DMS79 (cell line): Measurements from ENCODE around the gene FAM174C.
"Not testable (repeated sequence)": the region's sequence is repeated elsewhere in the genome, so short reads cannot be mapped to it uniquely, and the experiment has no call there.

Experiments
- DNase-seq: peaks from one replicate; lab custom pipeline; 2025; lab: John Stamatoyannopoulos, UW

Gene FAM174C

DNA sequence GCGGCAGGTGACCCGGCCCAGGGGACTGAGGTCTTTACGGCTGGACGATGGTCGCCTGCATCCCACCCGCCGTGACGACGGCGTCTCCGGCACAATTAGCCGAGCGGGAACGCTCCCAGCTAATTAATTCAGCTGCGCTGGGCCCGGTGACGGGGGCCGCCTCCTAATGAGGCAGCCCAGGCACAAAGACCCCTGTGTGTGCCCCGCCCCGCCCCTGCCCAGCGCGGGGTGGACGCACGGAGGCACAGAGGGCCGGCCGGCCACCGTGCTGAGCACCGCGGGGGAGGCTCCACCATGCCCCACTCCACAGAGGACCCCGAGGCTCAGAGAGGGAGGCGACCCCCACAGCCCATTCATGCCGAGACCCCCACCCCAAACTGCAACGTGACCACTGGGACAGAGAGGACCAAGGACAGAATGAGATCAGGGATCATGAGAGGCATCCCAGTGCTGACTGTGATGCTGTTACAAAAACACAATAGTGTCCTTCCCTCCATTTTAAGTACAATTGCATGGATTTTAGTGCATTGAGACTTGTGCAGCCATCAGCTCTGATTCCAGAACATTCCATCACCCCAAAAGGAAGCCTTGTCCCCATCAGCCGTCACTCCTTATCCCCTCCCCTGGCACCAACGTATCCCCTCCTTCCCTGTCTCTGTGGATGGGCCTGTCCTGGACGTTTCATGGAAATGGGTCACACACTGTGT, 27.4 kb downstream of the FAM174C start:
- DNase-seq = no peak

DNA sequence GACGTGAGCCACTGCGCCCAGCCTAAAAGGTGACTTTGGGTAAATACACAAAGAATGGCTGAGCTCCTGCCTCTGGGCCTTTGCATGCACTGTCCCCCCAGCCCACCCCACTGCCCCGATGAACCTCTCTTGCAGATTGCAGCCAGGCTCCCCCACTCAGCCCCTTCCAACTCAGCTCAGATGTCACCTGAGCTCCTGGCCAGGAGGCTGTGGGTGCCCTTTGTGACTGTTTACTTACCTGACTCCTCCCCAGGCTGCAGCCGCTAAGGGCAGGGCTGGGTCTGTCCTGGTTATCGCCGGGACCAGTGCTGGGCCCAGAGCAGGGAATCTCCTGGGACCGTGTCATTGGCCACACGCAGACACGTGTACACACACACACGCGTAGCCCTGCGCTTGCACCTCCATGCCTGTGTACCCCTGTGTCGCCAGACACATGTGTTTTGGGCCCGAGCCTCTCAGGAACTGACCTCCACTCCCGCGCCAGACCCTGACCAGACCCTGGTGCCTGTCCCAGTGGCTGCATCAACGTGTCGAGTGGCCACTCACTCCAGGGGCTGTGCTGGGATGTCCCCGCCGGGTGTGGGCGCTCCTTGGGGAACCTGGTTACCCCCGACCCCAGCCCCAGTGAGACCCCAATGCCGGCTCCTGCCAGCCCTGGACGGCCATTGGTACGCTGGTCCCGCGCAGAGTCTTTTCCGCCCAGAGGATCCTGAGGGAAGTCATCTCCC, 29.0 kb downstream of the FAM174C start:
- no peak for DNase-seq

DNA sequence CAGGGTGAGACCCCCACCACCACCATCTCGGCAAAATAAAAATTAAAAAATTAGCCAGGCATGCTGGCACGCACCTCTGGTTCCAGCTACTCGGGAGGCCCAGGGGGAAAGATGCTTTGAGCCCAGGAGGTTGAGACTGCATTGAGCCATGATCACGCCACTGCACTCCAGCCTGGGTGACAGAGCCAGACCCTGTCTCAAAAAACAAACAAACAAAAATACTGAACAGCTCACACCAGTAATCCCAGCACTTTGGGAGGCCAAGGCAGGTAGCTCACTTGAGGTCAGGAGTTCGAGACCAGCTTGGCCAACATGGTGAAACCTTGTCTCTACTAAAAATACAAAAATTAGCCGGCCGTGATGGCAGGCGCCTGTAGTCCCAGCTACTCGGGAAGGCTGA, 30.0 kb downstream of the FAM174C start:
- DNase-seq = not testable (repeated sequence)

DNA sequence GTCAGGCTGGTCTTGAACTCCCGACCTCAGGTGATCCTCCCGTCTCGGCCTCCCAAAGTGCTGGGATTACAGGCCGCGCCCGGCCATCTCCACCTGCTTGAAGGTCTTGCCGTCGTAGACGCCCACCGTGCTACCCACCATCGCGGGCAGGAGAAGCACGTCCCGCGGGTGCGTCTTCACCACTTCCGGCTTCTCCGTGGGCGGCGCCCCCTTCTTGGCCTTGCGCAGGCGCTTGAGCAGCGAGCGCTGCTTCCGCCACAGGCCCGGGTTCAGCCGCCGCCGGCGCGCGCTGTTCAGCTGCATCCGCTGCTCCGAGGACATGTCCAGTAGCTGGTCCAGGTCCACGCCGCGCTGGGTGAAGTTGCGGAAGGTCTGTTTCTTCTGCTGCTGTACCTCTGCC, 32.0 kb downstream of the FAM174C start:
- DNase-seq = no peak

DNA sequence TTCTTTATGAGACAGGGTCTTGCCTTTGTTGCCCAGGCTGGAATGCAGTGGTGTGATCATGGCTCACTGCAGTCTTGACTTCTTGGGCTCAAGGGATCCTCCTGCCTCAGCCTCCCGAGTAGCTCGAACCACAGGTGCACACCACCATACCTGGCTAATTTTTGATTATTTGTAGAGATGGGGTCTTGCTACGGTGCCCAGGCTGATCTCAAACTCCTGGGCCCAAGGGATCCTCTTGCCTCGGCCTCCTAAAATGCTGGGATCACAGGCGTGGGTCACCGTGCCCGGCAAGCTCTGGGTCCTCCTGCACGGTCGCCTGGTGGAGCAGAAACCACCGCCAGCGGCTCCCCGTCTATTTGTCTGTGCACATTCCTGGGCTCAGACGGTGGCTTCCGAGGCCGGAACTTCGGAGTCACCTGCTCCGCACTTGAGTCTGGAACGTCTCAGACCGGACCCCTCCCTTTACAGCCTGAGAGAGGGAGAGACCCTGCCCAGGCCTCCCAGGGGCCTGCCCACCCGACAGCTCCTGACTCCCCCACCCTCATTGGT, 32.5 kb downstream of the FAM174C start:
- no peak for DNase-seq

DNA sequence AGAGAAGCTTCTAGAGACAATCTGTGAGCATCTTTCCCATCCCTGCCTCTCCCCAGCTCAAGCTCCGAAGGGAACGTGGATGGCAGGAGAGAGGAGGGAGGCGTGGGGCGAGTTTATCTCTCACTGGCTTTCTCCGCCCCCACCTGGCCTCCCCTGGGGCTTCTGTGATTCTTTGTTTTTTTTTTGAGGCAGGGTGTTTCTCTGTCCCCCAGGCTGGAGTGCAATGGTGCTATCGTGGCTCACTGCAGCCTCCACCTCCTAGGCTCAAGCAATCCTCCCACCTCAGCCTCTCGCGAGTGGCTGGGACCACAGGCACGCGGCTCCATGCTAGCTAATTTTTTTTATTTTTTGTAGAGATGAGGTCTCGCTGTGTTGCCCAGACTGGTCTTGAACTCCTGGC, 33.4 kb downstream of the FAM174C start:
- no peak for DNase-seq

DNA sequence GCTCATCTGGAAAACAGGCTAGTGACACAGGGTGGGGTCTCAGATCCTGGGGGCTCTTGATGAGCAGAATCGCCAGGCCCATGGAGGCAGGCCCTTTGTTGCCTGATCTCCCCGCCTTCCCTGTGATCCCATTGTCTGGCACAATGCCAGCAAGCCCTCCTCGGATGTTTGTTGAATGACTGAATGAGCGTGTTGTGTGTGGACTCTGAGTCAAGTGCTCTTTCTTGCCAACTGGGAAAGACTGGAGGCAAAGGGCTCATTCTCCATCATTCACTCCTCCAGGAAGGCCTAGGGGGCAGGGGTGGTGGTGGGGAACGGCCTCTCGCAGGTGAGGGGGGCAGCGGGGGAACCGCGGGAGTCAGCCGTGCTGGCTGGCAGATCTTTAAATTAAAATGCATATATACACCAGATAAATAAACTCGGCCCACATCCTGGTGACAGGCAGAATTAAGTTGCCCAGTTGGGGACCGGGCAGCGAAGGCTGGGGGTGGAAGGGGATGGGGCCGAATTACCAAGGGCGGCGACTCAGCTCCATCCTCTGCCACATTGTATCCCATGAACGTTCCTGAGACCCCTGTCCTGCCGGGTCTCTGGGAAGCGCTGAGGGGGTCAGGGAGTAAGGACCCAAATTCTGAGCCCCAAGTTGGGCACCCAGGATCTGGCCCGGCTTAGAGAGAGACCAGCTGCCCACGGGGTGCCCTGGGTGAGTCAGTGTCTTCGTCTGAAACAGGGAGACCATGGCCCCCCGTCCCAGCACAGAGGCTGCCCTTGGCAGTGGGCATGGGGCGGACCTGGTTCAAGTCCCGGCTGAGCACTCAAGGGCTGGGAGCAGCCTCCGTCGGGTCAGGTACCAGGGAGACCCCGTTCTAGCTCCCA, 34.9 kb downstream of the FAM174C start:
- DNase-seq = no peak

DNA sequence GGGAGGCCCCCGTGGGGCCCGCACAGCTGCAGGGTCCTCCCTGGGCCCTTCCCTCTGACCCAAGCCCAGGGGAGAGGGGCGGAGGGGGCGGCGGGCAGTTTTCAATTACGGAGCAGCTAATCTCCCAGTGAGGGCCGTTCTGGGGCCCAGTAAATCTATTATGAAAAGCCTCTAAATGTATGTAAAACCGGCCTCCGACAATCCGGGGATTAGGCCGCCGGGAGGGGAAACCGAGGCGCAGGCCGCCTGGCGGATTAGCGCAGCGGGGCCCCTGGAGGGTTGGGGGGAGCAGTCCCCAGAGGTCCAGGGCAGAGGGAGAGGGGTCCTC, 35.5 kb downstream of the FAM174C start:
- no peak for DNase-seq

DNA sequence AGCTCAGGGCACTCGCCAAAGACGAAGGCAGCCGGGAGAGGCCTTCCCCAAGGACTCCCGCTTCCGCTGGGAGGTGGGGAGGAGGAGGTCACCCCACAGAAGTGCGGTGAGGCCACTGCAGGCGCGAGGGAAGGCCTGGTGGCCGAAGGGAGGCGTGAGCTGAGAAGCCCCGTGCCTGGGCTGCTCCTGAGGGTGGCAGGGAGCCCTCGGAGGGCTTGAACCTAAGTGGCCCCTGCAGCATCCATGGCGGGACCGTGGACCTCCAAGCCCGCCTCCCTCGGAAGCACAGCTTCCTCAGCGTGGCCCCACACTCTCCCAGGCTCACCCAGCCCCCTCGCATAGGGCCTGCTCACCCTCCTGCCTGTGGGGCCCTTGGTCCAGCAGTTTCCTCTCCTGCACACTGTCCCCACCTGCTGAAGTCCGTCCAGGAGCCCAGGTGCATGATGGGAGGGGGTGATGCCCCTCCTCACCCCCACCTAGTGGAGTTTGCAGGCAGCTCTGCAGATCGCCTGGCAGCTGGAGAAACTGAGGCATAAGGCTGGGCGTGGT, 36.3 kb downstream of the FAM174C start:
- no peak for DNase-seq

DNA sequence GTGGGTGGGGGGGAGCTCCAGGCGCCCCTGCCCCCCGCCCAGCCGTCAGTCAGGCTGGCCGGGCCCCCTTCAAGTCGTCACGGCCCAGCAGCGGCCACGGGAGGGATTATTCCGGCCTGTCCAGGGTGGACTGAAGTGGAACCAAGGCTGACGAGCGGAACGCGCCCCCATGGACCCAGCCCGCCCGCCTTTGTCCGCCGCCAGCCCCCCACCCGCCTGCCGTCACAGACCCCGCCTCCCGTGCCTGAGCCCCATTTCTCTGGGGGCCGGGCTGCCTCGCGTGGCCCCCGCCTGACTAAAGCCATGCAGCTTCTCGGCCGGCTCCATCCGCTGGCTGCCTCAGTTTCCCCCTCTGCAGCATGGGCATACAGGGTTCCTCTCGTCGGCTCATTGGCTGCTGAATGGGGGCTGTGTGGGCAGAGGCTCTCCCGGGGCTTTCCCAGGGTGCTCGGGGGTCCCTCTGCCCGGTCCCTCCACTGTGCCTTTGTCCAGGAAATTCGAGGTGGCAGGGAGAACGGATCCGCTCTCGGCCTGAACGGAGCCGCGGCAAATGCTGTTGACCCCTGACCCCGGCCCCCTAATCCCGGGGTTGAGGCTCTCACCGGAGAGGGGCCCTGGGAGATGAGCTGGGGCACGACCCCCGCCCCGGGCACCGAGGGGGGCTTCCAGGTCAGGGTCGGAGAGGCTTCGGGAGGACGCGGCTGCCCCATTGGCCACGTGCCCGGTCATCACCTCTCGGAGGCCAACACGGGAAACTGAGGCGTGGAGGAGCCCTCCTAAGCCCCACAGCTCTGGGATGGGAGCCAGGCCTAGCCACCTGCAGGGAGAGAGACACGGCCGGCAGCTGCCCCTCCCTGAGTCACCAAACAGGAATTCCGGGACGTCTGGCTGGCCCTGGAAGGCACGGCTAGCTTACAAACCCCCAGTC, 37.7 kb downstream of the FAM174C start:
- no peak for DNase-seq

DNA sequence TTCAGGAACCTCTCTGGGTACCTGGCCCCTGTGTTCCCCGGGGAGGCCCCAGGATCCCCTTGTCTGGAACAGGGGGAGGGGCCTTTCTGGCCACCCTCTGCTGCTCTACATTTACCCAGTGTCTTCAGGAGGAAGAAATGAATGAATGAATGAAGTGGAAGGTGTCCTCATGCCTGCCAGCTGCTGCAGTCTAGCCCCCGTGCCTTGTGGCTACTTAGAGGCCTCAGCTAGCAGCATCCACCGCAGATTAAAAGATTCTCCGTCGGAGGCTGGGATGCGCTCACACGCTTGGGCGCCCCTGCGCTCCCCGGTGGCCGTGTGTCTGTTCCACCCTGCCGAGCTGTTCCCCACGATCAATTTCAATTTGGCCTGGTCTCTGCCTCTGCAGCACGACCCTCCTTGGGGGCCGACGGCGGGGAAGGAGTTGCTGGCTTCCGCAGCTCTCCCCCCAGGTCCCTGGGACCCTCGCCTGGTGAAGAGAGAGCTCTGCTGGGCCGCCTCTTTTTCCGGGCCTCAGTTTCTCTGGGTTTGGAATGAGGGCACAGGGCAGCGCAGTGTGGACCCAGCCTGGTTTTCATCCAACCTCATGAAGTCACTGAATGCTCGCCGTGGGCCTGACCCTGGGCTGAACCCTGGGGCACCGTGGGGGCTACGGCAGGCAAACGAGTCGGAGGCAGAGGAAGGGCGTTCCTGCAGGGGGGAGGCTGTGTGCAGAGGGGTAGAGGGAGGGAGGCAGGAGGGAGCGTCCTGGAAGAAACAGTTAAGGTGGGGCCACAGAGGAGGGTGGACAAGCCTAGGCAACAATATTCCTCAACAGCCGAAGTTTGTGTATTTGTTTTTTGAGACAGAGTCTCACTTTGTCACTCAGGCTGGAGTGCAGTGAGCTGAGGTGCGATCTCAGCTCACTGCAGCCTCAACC, 38.6 kb downstream of the FAM174C start:
- no peak for DNase-seq

DNA sequence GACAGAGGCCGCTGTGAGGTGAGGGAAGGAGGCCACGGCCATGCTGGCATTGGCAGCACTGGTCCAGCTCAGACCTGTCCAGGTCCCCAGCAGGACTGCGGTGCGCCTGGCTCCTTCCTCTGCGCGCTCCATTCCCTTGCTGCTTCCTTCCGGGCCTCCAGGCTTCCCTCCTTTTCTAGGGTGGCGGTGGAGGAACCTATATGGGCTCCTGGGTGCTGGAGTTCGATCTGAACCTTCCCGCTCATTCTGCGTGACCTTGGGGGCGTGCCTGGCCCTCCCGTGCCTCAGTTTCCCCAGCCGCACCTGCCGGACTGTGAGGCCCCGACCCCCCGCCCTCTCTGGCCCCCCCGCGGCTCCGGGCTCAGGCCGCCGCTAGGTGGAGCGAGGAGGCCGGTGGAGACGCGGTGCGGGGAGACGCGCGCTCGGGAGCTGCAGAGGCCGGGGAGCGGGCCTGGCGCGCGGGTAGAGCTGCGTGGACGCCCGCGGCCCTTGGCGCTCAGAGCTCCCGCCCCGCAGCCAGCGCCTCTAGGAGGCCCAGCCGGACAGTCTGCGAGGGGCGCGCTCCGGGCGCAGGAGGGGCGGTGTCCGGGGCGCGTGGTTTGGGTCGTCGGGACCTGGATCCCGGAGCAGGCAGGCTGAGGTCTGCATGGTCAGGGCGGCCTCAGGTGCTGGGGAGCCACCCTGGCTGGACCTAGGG, 40.3 kb downstream of the FAM174C start:
- no peak for DNase-seq

DNA sequence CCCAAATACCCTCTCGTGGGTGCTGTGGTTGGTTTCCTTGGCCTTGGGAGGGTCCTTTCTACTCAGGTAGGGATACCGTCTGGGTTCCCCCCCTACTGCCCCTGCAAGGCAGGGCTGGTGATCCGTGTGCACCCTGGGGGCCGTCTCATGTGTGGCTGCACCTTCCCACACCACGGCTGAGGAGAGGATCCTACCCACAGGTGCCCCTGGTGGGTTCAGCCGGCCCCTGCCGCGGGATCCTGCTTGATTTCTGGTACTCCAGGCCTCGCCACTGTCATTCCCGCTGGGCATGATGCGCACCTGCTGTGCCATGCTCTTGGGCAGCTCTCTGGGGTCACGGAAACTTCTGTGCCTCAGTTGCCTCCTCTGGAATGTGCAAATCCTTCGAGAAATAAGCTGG, 41.1 kb downstream of the FAM174C start:
- DNase-seq = no peak

DNA sequence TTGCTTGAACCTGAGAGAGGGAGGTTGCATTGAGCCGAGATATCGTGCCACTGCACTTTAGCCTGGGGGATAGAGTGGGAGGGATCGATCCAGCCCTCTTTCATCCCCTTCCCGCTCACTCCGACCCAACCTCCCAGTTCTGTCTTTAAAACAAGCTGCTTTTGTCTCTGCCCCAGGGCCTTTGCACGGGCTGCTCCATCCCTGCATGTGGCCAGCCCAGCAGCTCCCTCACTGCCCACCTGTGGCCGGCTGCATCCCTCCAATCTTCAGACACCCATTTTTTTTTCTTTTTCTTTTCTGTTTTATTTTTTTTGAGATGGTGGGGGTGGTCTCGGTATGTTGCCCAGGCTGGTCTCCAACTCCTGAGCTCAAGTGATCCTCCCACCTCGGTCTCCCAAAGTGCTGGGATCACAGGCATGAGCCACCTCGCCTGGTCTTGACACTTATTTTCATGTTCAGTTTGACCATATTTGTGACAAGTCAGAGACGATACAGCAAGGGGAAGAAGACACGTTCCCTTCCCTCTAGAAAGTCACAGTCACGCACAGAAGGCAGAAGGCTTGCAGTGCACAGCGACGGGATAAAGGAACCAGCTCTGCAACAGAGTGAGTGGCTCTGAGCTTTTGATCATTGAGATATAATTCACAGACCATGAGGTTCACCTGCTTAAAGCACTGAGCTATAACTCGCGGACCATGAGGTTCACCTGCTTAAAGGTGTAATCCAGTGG, 42.1 kb downstream of the FAM174C start:
- no peak for DNase-seq

DNA sequence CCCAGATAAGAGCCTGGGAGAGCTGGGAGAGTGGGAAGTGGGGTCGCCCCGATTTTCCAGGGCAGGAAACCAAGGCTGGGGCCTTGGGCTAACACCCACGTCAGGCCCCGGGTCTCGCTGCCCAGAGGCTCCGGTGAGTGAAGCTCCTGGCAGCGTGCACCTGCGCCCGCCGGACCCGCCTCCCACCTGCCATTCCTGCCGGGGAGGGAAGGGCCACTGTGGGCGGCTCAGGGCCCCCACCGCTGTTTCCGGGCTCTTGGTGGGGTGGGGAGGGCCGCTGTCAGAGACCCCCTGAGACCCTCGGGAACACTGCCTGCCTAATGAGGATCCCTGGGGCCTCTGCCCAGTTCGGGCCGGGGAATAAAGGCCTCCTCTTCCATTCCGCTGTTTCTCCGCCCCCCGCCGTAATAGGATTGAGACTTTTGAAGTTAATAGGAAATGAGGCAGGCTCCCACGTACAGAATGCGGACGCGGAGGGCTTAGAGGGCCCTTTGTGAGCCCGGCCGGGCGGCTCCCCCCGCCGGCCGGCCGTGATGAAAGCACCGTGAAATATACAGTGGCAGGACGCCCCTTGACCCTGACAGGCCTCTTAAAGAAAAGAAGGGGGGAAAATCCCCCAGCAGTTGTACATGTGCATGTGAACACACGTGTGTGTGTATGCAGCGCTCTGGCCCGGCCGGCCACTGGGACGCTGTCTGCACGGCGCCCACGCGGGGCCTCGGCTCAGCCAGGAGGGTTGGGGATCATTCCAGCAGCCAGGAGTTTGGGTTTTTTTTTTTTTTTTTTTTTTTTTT, 43.5 kb downstream of the FAM174C start:
- DNase-seq = no peak

DNA sequence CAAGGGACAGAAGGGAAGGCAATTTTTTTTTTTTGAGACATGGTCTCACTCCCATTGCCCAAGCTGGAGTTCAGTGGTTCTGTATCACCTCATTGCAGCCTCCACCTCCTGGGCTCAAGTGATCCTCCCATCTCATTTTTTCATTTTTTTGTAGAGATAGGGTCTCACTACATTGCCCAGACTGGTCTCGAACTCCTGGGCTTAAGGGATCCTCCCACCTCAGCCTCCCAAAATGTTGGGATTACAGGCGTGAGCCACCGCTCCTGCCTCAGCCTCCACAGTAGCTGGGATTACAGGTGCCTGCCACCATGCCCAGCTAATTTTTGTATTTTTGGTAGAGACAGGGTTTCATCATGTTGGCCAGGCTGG, 44.9 kb downstream of the FAM174C start:
- DNase-seq = not testable (repeated sequence)

DNA sequence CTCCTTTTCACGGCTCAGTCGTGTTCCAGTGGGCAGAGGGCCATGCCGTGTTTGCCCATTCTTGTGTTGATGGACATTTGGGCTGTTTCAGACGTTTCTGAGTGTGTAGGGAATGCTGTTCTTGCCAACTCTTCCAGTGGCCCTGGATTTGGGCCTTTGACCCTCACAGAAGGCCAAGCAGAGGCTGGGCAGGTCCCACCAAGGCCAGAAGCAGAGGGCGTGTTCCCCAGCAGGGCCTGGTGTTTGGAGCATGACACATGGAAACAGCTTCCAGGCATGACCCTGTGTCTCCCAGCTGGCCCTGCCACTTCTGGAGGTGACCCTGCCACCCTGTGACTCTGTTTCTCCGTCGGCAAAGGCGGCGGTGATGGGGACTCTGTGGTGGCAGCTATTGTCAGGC, 46.2 kb downstream of the FAM174C start:
- DNase-seq = no peak
